Right lobe of liver (tissue), 6 donors: ENCODE results near the gene ERV3-1. TPM values are rescaled to one million over a fixed set of nuclear protein-coding genes. Genes with fewer than 3 reads are reported as not detected.

Source experiments
- ATAC-seq, 4 donors: fragments of 200-7000 bp; cut with Tn5 transposase; one replicate each; pipeline ENCODE4 v1.9.1; 2020; ENCODE audit warnings: mild to moderate bottlenecking in 4 of 4, moderate library complexity in 4 of 4
- DNase-seq, 3 donors: peaks; one replicate each; pipeline ENCODE4 v3.0.0-alpha.2; 2020
- H3K27ac ChIP-seq, 3 donors: fragments of 200-600 bp; one replicate each; pipeline ENCODE4 v1.8.0; 2022
- H3K27me3 ChIP-seq, 2 donors: fragments of 200-600 bp; one replicate each; pipeline ENCODE4 v1.8.0; 2022
- H3K36me3 ChIP-seq, 4 donors: fragments of 200-600 bp; sonication (generic) in 1 of 4; one replicate each; pipeline versions ENCODE4 v1.5.1 to v1.8.0; 2017 to 2022; ENCODE audit warnings: control low read depth in 1 of 4
- H3K4me1 ChIP-seq, 4 donors: fragments of 200-600 bp; sonication (generic) in 1 of 4; one replicate each; pipeline versions ENCODE4 v1.5.1 to v1.8.0; 2017 to 2022; ENCODE audit warnings: control low read depth in 1 of 4
- H3K4me3 ChIP-seq, 3 donors: fragments of 200-600 bp; one replicate each; pipeline ENCODE4 v1.8.0; 2022
- H3K9me3 ChIP-seq, 4 donors: fragments of 200-600 bp; sonication (generic) in 1 of 4; one replicate each; pipeline versions ENCODE4 v1.5.1 to v1.8.0; 2017 to 2022; ENCODE audit warnings: control low read depth in 1 of 4
- CTCF ChIP-seq, 4 donors: fragments of 200-600 bp in 3 of 4; fragments of 450-650 bp in 1 of 4; IDR thresholded peaks; one replicate each; pipeline versions ENCODE4 v1.5.1 to v1.8.0; 2016 to 2022; ENCODE audit warnings: antibody characterized with exemption in 4 of 4, mild to moderate bottlenecking in 2 of 4
- POLR2A ChIP-seq: fragments of 450-650 bp; IDR thresholded peaks from one replicate; pipeline ENCODE4 v1.6.1; 2017; ENCODE audit warnings: antibody characterized with exemption, mild to moderate bottlenecking
- WGBS: methylation state at CpG from one replicate; pipeline ENCODE4 v1.1.6; 2018; ENCODE audit warnings: low coverage, low lambda C conversion rate; ENCODE audit not compliant: insufficient coverage; ENCODE audit errors: missing lambda C conversion rate; 5-methylcytosine and 5-hydroxymethylcytosine counted together
- intact Hi-C, 2 donors: fragments of 100-400 bp; cut with DNase I; formaldehyde crosslinking; loops; one replicate each; pipeline versions ENCODE4 v1.11.2 to v1.14.1; 2022
- total RNA-seq, 6 experiments: library from RNA; depleted of rRNA in 2 of 6; stranded (reverse); fragments of >200 nt in 2 of 6; fragmentation: NEBNext Ultra II Directional in 3 of 6; extraction: Animal tissue kit (Norgen Biotek cat#: 25700) in 3 of 6; gene quantifications; one replicate each; pipeline versions ENCODE4 v1.1.0 to v1.2.4, GENCODE V29; 2016 to 2023
- donor health status: DM: no; HTN: yes; CAD: no.
- donor health status: DM: no; HTN: no; CAD: no.
- donor health status: DM: no; HTN: no; CAD: no.
- donor health status: DM: no; HTN: yes; CAD: no.
- donor health status: DM: no; HTN: yes; CAD: no.

Gene ERV3-1
- total RNA-seq, 6 experiments from 2014 or later = 4.2 to 5.3 (median 4.9) TPM

DNA sequence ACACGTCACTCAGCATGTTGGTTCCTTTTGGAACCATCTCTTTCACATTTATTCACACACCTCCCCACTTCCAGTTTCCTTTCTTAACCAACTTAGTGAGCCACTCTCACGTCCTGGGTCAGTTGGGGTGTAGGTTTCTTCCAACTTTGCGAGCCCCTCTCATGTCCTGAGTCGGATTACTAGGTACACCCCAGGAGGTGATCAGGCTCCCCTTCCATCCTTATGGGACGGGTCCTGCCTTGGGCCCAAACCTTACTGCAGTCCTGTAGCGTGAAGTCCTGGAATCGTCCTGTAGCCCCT, 7.7 kb downstream of the ERV3-1 start:
- H3K9me3 ChIP-seq = peaks cover 0 to 7% (median 0%) of the 10 kb centered on the region in 4 donors
- no peak for ATAC-seq
- WGBS = 86% methylated on average over 5 of the region's 7 CpGs

DNA sequence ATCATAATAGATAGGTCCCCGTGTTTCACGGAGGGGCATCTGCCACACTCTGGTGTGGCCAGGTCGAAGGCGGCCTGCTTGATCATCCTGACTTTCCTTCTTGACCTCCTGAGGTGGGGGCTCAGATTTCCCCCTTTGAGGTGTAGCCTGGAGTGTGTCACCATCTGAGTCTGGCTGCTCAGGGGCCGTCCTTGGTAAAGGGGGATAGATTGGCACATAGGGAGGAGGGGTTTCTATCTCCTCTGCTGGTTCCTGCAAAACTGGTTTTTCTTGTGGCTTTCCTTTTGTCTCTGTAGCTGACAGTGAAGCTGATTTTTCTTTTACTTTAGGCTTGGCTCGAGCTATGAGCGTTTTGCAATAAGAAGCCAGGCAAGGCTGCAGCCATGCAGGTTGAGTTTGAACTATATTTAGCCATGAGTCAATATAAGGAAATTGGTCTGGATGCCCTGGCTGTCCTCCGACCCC, 8.5 kb downstream of the ERV3-1 start:
- TF ChIP-seq POLR2A = no peak
- TF ChIP-seq CTCF (IDR thresholded peaks at IDR 0.05) = no peak
- intact Hi-C loops = no loop called here
- Histone ChIP-seq H3K36me3 (no peaks in the 10 kb centered on the region), H3K27me3 (no peaks in the 10 kb centered on the region), H3K9me3 (peaks cover 0 to 7% (median 0%) of the 10 kb centered on the region in 4 donors), H3K4me3 (no peak overlapping the region), H3K4me1 (peaks cover 0 to 6% (median 2%) of the 10 kb centered on the region in 4 donors), H3K27ac (no peak overlapping the region)
- 70% methylated on average over 4 of the region's 8 CpGs for WGBS
- ATAC-seq (peak in 1 of 4 donors; percentile 27), DNase-seq (no peak)

More for the DNA sequence above, 7.7 kb downstream of the ERV3-1 start:
- no peak for TF ChIP-seq POLR2A
- TF ChIP-seq CTCF (IDR thresholded peaks at IDR 0.05) = no peak
- Histone ChIP-seq H3K36me3 (no peaks in the 10 kb centered on the region), H3K4me1 (peaks cover 0 to 12% (median 5%) of the 10 kb centered on the region in 4 donors), H3K27me3 (no peaks in the 10 kb centered on the region), H3K27ac (peak overlapping the region in 1 of 3 donors; percentile 17), H3K4me3 (no peak overlapping the region)
- intact Hi-C loops = no loop called here
- no peak for DNase-seq

GRCh38 chr7:64997164-64997908, 9.2 kb downstream of the ERV3-1 start:
- no peak for ATAC-seq

DNA sequence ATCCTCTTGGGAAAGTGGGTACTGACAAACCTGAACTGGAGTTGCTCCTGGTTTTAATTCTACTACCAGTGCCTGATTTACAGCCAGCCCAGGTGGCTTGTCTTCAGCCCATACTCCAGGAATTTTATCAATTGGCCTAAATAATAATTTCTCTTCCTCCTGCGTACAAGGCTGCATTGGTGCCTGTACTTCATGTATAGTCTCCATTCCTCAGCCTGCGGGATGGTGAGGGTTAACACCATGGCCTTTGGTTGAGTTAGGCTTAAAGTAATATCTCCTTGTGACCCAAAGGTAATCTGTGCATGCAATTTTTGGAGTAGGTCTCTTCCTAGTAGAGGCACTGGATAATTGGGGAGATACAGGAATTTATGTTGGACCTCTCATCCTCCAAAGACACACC, 10.2 kb downstream of the ERV3-1 start:
- Histone ChIP-seq H3K9me3 (peaks cover 0 to 7% (median 0%) of the 10 kb centered on the region in 4 donors), H3K4me3 (no peak overlapping the region), H3K36me3 (no peaks in the 10 kb centered on the region), H3K27ac (no peak overlapping the region), H3K27me3 (no peaks in the 10 kb centered on the region), H3K4me1 (no peaks in the 10 kb centered on the region)
- no peak for ATAC-seq
- WGBS = no CpG with 5 or more reads among the region's 2 CpGs
- intact Hi-C loops = no loop called here
- no peak for DNase-seq
- TF ChIP-seq CTCF (IDR thresholded peaks at IDR 0.05) = no peak
- TF ChIP-seq POLR2A = no peak

More at GRCh38 chr7:64997164-64997908, 9.2 kb downstream of the ERV3-1 start:
- no peak for DNase-seq
- Histone ChIP-seq H3K36me3 (no peaks in the 10 kb centered on the region), H3K27me3 (no peaks in the 10 kb centered on the region), H3K4me3 (no peak overlapping the region), H3K27ac (no peak overlapping the region), H3K4me1 (no peaks in the 10 kb centered on the region), H3K9me3 (peaks cover 0 to 7% (median 0%) of the 10 kb centered on the region in 4 donors)
- TF ChIP-seq CTCF (IDR thresholded peaks at IDR 0.05) (no peak), POLR2A (no peak)
- 92% methylated on average over 8 of the region's 12 CpGs for WGBS
- intact Hi-C loops = no loop called here
